ENCODE data around the gene SPATA31E1.
"Not testable (repeated sequence)": the region's sequence is repeated elsewhere in the genome, so short reads cannot be mapped to it uniquely, and the experiment has no call there.

SPATA31E1 gene

DNA sequence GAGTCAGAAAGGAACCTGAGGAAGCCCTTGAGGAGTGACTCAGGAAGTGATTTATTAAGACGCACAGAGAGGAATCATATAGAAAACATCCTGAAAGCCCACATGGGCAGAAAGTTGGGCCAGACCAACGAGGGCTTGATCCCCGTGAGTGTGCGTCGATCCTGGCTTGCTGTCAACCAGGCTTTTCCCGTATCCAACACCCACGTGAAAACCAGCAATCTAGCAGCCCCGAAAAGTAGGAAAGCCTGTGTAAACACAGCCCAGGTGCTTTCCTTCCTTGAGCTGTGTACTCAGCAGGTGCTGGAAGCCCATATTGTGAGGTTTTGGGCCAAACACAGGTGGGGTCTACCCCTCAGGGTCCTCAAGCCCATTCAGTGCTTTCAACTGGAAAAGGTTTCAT lies 38.9 kb downstream of the SPATA31E1 start:
- not testable (repeated sequence) for FAIRE-seq; DNase-seq (ENCODE audit: low spot score)

DNA sequence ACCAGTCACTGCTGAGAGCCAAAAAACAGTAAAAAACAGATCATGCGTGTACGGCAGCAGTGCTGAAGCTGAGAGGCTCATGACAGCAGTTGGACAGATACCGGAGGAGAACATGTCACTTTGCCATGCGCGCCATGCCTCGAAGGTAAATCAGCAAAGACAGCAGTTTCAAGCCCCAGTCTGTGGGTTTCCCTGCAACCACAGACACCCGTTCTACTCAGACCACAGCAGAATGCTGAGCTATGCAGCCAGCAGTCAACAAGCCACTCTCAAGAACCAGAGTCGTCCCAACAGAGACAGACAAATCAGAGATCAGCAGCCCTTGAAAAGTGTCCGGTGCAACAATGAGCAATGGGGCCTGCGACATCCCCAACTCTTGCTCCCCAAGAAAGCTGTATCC lies 40.3 kb downstream of the SPATA31E1 start:
- FAIRE-seq; DNase-seq (ENCODE audit: low spot score): not testable (repeated sequence)

DNA sequence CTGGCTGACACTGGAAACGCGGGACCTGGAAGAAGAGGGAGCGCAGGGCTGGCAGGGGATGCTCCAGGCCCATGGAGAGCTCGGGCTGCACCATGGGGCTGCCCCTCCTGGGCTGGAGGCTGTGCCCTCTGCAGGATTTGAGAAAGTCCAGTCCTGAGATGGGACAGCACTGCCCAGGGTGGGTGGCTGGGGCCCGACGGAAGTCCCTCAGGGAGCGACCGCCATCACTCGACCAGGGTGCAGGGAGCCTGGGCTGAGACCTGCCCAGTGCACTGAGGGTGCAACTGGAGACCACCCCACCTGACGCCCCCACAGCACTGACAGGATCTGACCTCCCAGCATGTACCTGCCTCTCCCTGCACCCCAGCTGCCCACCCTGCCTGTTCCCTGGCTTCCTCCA lies 42.2 kb downstream of the SPATA31E1 start:
- DNase-seq (ENCODE audit: low spot score); FAIRE-seq: not testable (repeated sequence)

DNA sequence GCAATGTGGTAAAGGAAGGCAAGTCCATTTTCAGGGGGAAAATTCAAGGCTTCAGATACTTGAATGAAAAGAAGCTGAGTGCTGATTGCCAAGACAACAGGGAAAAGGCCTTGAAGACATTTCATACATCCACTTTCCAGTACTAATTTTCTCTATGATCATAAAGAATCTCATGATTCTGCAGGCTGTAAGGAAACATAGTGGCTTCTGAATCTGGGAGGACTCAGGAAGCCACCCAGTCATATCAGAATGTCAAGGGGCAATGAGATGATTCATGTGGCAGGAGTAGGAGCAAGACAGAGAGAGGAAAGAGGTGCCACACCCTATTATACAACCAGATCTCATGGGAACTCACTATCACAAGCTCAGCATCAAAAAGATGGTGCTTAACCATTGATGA lies 46.5 kb downstream of the SPATA31E1 start:
- not testable (repeated sequence) for DNase-seq (ENCODE audit: low spot score); FAIRE-seq

DNA sequence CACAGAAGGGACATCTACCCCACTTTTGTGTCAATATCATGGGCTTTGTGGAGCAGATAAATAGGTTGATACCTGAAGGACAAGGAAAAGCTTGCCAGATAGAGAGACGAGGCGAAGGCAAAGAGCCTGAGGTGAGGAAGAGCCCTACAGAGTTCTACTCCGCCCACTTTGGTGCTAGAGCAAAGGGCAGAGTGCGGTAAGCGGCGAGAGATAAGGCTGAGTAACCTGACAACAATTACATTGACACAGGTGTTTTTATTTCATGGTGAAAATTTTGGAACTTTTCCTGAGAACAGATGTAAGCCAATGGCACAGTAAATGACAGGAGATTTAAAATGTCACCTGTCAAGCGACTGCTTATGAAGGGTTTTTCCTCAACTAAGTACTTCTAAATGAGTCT lies 51.8 kb downstream of the SPATA31E1 start:
- DNase-seq (ENCODE audit: low spot score); FAIRE-seq: not testable (repeated sequence)

DNA sequence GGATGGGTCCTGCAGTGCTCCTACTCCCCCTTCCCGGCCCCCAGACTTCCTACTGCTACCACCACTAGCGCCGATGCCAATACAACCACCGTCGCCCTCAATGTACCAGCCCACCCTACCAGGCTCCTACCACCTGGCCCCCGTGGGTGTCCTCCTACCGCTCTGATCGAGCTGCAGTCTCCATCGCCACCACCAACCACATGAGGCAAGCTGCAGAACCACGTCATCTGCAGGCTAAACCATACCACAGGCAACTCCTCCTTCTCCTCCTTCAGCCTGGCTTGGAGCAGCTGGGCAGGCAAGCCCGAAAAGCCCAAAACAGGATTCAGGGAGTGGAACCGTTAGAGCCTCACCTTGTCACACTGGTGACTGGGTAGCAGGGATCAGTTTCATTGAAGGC lies 54.7 kb downstream of the SPATA31E1 start:
- not testable (repeated sequence) for DNase-seq (ENCODE audit: low spot score); FAIRE-seq

DNA sequence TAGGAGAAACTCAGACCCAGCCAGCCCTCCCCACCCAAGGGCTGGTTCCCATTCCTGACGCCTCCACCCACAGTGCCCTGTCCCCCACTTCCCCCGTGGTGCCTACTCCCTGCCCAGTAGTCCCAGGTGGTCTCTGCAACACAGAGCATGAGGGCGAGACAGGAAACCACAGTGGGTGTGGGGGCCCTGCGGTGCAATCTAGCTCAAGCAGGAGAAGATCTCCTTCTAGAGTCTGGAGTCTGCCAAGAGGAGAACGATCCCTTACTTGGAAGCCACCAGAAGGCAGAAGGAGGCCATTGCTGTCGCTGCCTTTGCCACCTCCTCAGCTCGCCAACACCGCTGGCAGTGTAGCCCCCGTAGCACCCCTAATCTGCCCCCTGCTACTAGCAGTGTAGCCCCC lies 55.2 kb downstream of the SPATA31E1 start:
- not testable (repeated sequence) for DNase-seq (ENCODE audit: low spot score); FAIRE-seq

DNA sequence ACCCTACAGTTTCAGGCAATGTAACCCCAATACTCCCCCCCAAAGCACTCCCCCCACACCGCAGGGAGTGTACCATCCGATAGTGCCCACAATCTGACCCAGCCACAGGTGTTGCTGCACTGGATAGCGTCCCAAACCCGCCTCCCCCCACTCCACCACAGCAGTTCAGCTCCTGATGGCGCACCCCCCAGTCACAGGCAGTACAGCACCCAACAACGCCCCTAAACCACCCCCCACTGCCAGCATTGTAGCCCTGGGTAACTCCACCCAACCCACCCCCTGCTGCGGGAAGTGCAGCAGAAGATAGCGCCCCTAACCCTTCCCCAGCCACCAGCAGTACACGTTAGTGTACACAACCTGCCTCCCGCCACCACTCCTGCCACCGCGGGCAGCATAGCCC lies 55.7 kb downstream of the SPATA31E1 start:
- DNase-seq (ENCODE audit: low spot score); FAIRE-seq: not testable (repeated sequence)
